OCI-LY3 (cell line): ENCODE results near the gene GLDN.

Experiments
- CTCF ChIP-seq: fragments of 200-600, 300-600 bp; sonication (generic); IDR thresholded peaks from 2 replicates; pipeline ENCODE4 v1.5.1; 2014; ENCODE audit warnings: antibody characterized with exemption, low read length, low read depth
- EZH2phosphoT487 ChIP-seq: fragments of 200-600 bp; shearing (Covaris generic); IDR thresholded peaks from 2 replicates; pipeline ENCODE4 v1.6.1; 2018; ENCODE audit warnings: antibody characterized with exemption, mixed run types, low read depth

- no peak for TF ChIP-seq CTCF
- no peak for TF ChIP-seq EZH2phosphoT487
Observed at GRCh38 chr15:51424780-51425179, 83.3 kb downstream of the GLDN start.
